Endodermal cell (in vitro differentiated cells): ENCODE data around the gene BMP4. TPM values are rescaled to one million over a fixed set of nuclear protein-coding genes. Genes with fewer than 3 reads are reported as not detected.
A peak's percentile ranks its signal among the peaks of the same experiment; 100 is the strongest.

Experiments
- DNase-seq: peaks from one replicate; pipeline ENCODE4 v3.0.0-alpha.2; 2017
- H3K27ac ChIP-seq: 2 replicates; pipeline ENCODE4 v1.5.1; 2013; ENCODE audit warnings: mild to moderate bottlenecking, low read depth, low read length, moderate library complexity
- H3K27me3 ChIP-seq: 2 replicates; pipeline ENCODE4 v1.6.1; 2013; ENCODE audit warnings: mild to moderate bottlenecking, low read length, moderate library complexity; ENCODE audit not compliant: insufficient read depth, control insufficient read depth, poor library complexity, severe bottlenecking
- H3K36me3 ChIP-seq: 2 replicates; pipeline ENCODE4 v1.7.0; 2013; ENCODE audit warnings: mild to moderate bottlenecking, low read length, moderate library complexity; ENCODE audit not compliant: control insufficient read depth, insufficient read depth
- H3K4me1 ChIP-seq: one replicate; pipeline ENCODE4 v1.7.0; 2013; ENCODE audit warnings: low read length; ENCODE audit not compliant: control insufficient read depth, insufficient read depth
- H3K4me3 ChIP-seq: 2 replicates; pipeline ENCODE4 v1.5.1; 2013; ENCODE audit warnings: mild to moderate bottlenecking, low read length, moderate library complexity
- H3K9ac ChIP-seq: 2 replicates; pipeline ENCODE4 v1.6.1; 2013; ENCODE audit warnings: mild to moderate bottlenecking, low read length, moderate library complexity; ENCODE audit not compliant: poor library complexity, severe bottlenecking; ENCODE audit errors: extremely low read depth
- H3K9me3 ChIP-seq: 2 replicates; pipeline ENCODE4 v1.6.1; 2013; ENCODE audit warnings: mild to moderate bottlenecking, low read length, moderate library complexity; ENCODE audit not compliant: control insufficient read depth
- H3K27ac Mint-ChIP-seq: 2 replicates; pipeline ENCODE4 v1.8.0; 2020; ENCODE audit warnings: mixed read lengths
- H3K27me3 Mint-ChIP-seq: 2 replicates; pipeline ENCODE4 v1.8.0; 2021; ENCODE audit warnings: mild to moderate bottlenecking, mixed read lengths; ENCODE audit not compliant: insufficient read depth
- H3K36me3 Mint-ChIP-seq: 2 replicates; pipeline ENCODE4 v1.8.0; 2020; ENCODE audit warnings: low read depth, mixed read lengths
- H3K4me1 Mint-ChIP-seq: 2 replicates; pipeline ENCODE4 v1.8.0; 2020; ENCODE audit warnings: mixed read lengths
- H3K4me3 Mint-ChIP-seq: 2 replicates; pipeline ENCODE4 v1.8.0; 2020; ENCODE audit warnings: mild to moderate bottlenecking, moderate library complexity, mixed read lengths
- H3K9me3 Mint-ChIP-seq: 2 replicates; pipeline ENCODE4 v1.8.0; 2020; ENCODE audit warnings: mild to moderate bottlenecking, mixed read lengths
- WGBS, 2 experiments: methylation state at CpG; one replicate each; pipeline versions ENCODE4 v1.1.5 to v1.1.7; 2013; ENCODE audit warnings: missing lambda C conversion rate in 2 of 2, mixed read lengths in 1 of 2; ENCODE audit not compliant: insufficient coverage in 1 of 2, insufficient read length in 1 of 2; 5-methylcytosine and 5-hydroxymethylcytosine counted together
- total RNA-seq, 2 donors: library from RNA; stranded (reverse); fragmentation: NEBNext Ultra II Directional in 1 of 2; extraction: Animal tissue kit (Norgen Biotek cat#: 25700) in 1 of 2; gene quantifications; 2 replicates in 1 of 2; 3 replicates in 1 of 2; pipeline ENCODE4 v1.2.1, GENCODE V29; 2021
- TF ChIP-seq, protein P1 (sequence below): fragments of 200-600 bp; sonication (generic); conservative IDR thresholded peaks from 2 replicates; pipeline ENCODE4 v1.5.0; 2021; ENCODE audit warnings: antibody characterized with exemption, mild to moderate bottlenecking

BMP4 gene
- total RNA-seq, 2 donors from 2014 or later = 13.0 to 19.9 TPM

DNA sequence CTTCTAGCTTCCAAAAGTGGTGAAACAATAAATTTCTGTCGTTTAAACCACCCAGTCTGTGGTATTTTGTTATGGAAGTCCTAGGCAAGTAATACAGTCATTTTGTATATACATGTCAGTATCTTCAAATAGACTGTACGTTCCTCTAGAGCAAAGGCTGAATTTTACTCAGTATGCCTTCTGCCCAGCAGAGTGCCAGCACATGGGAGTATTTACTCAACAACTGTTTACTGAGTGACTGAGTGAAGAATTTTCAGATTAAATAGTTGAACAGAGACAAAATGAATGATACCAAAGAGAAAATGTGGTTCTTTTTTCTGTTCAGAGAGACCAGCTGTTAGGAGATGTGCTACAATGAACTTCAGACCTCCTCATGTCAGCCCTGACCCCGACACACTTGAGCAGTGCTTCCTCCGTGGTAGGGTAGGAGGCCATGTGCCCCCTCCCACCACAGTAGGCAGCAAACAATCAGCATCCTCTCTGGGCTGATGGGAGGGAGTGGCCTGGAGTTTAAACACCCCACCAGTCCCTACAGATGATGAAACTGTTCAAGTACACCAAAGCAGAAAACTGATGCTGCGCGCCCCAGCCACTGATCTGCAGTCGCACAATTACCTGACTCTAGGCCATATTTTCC is 21.7 kb downstream of the BMP4 start:
- Histone ChIP-seq H3K9me3 (peaks cover 12% of the 10 kb centered on the region), H3K27me3 (no peaks in the 10 kb centered on the region), H3K27ac (no peak overlapping the region), H3K4me3 (no peak overlapping the region), H3K9ac (no peak overlapping the region), H3K4me1 (no peaks in the 10 kb centered on the region), H3K36me3 (no peaks in the 10 kb centered on the region)
- Mint-ChIP-seq H3K27me3 (peaks cover 2% of the 10 kb centered on the region), H3K36me3 (no peaks in the 10 kb centered on the region), H3K4me3 (no peak overlapping the region), H3K27ac (no peak overlapping the region), H3K9me3 (peaks cover 3% of the 10 kb centered on the region), H3K4me1 (peaks cover 4% of the 10 kb centered on the region)
- WGBS, 2 experiments = 91% methylated on average over 7 of the region's 7 CpGs; no CpG with 5 or more reads in 1 of the 2 experiments
- DNase-seq = no peak
- TF ChIP-seq, protein P1, sequence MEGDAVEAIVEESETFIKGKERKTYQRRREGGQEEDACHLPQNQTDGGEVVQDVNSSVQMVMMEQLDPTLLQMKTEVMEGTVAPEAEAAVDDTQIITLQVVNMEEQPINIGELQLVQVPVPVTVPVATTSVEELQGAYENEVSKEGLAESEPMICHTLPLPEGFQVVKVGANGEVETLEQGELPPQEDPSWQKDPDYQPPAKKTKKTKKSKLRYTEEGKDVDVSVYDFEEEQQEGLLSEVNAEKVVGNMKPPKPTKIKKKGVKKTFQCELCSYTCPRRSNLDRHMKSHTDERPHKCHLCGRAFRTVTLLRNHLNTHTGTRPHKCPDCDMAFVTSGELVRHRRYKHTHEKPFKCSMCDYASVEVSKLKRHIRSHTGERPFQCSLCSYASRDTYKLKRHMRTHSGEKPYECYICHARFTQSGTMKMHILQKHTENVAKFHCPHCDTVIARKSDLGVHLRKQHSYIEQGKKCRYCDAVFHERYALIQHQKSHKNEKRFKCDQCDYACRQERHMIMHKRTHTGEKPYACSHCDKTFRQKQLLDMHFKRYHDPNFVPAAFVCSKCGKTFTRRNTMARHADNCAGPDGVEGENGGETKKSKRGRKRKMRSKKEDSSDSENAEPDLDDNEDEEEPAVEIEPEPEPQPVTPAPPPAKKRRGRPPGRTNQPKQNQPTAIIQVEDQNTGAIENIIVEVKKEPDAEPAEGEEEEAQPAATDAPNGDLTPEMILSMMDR = no peak

DNA sequence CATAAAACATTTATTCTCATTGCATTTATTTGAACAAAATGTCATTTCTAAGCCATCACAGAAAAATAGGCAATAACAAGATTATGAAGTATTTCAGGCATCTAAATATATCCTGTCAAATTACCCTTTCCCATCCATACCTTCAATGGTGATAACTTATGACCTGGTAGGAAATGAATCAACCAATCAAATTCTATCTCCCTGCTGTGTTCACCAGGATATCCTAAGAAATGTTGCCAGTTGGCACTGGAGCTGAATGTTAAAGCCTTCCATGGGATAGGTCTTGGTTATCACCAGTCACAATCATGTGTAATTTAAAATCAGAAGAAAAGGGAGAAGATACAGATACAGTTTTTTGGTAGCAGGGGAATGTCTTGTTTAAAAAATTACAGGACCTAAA is 23.7 kb downstream of the BMP4 start:
- Mint-ChIP-seq H3K36me3 (no peaks in the 10 kb centered on the region), H3K27ac (no peak overlapping the region), H3K4me3 (no peak overlapping the region), H3K9me3 (peaks cover 3% of the 10 kb centered on the region), H3K27me3 (peaks cover 2% of the 10 kb centered on the region), H3K4me1 (peaks cover 5% of the 10 kb centered on the region)
- H3K9ac ChIP-seq = no peak overlapping the region
- no peaks in the 10 kb centered on the region for H3K36me3 ChIP-seq
- H3K9me3 ChIP-seq = peaks cover 12% of the 10 kb centered on the region
- H3K4me1 ChIP-seq = no peaks in the 10 kb centered on the region
- no peak overlapping the region for H3K4me3 ChIP-seq
- no peaks in the 10 kb centered on the region for H3K27me3 ChIP-seq
- DNase-seq = no peak
- TF ChIP-seq, protein P1 = no peak
- H3K27ac ChIP-seq = no peak overlapping the region

- H3K4me1 Mint-ChIP-seq = peaks cover 5% of the 10 kb centered on the region
- H3K27me3 Mint-ChIP-seq = peaks cover 2% of the 10 kb centered on the region
- Histone ChIP-seq H3K4me3 (no peak overlapping the region), H3K27ac (no peak overlapping the region), H3K27me3 (no peaks in the 10 kb centered on the region), H3K4me1 (no peaks in the 10 kb centered on the region), H3K36me3 (no peaks in the 10 kb centered on the region), H3K9ac (no peak overlapping the region), H3K9me3 (no peaks in the 10 kb centered on the region)
- TF ChIP-seq, protein P1 = peak; percentile 98
- WGBS, 2 experiments = 87 to 100% methylated on average over 2 of the region's 2 CpGs
- no peaks in the 10 kb centered on the region for H3K36me3 Mint-ChIP-seq
- peak; percentile 93 for DNase-seq
- no peak overlapping the region for H3K4me3 Mint-ChIP-seq
- H3K9me3 Mint-ChIP-seq = no peaks in the 10 kb centered on the region
- no peak overlapping the region for H3K27ac Mint-ChIP-seq
These were observed 26.5 kb downstream of the BMP4 start for GRCh38 chr14:53929871-53930715.
